ENCODE results near the gene KIF27. TPM values are rescaled to one million over a fixed set of nuclear protein-coding genes. Genes with fewer than 3 reads are reported as not detected.

KIF27 gene
- total and polyA plus RNA-seq, 8 donors, result 0.80 to 5.3 (median 3.1) TPM

DNA sequence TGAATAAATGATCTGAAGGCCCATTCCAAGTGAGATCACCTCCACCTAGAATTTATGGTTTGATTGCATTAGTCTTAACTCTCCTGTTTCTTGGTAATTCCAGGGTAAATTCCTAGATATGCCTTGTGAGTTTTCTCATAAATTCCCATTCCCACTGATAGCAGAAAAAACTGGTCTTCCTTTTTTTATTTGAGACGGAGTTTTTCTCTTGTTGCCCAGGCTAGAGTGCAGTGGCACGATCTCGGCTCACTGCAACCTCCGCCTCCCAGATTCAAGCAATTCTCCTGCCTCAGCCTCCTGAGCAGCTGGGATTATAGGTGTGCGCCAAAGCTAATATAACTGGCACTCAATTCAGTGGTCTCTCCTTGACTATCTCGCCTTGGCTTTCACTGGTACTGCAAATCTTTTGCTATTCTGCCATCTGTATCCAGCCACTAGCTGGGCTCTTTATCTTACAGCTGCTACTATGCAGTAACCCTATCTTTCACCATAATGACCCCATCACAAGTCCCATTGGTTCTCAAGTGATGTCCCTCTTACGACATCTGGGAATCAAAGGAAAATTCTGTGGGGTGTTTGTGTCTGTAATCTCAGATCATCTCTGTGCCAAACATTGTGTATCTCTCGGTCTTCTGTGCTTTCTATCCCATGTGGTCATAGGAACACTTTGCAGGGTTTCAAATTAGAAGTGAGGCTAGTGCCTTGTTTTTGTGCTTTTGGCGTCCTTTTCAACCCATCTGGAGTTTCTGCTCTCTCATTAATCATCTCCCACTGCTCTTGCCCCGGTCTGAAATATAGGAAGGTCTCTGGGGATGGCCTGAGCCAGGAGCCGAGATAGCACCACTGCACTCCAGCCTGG lies 44.3 kb upstream of the KIF27 start:
- DNase-seq (no peak), ATAC-seq (peak in 2 of 4 donors; percentile 20 to 33), FAIRE-seq (no peak)
- H3K36me3 ChIP-seq, result peaks cover 7 to 37% (median 22%) of the 10 kb centered on the region in 3 donors
- H3K4me1 ChIP-seq, result no peaks in the 10 kb centered on the region
- TF ChIP-seq CTCF (IDR thresholded peaks at IDR 0.05), result no peak
- H3K27ac ChIP-seq, result no peak overlapping the region
- 63 to 68% methylated on average over 11 of the region's 11 CpGs for WGBS, 2 donors
- H3K27me3 ChIP-seq, result no peaks in the 10 kb centered on the region
- intact Hi-C loops (cut with DNase I), result no loop called here
- no peak overlapping the region for H3K4me3 ChIP-seq
- no peaks in the 10 kb centered on the region for H3K9me3 ChIP-seq

DNA sequence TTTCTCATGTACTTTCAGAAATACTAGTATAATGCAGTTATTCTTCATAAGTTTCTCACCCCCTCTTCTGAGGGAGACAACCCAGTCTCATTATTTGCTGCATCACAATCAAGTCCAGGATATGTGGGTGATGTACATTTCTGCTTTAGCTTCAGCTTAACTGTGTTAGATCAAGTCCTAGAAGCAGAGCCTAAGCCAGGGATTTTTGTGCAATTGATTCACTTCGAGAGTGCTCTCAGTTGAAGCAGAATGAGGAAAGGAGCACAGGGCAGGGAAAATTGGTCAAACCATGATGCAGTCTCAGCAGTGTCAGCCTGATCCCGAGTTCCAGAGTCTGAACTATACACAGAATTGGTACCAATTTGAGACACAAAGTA lies 43.7 kb upstream of the KIF27 start:
- no peak for FAIRE-seq
- Histone ChIP-seq H3K27me3 (no peaks in the 10 kb centered on the region), H3K4me1 (no peaks in the 10 kb centered on the region), H3K4me3 (no peak overlapping the region), H3K36me3 (peaks cover 3 to 31% (median 15%) of the 10 kb centered on the region in 3 donors), H3K27ac (no peak overlapping the region), H3K9me3 (no peaks in the 10 kb centered on the region)
- intact Hi-C loops (cut with DNase I), result no loop called here
- TF ChIP-seq CTCF (IDR thresholded peaks at IDR 0.05), result no peak
- peak in 2 of 4 donors; percentile 2 to 18 for ATAC-seq
- no peak for DNase-seq
- 38 to 40% methylated on average over 2 of the region's 2 CpGs for WGBS, 2 donors

- TF ChIP-seq CTCF (IDR thresholded peaks at IDR 0.05), result no peak
- WGBS, 2 donors, result 33 to 52% methylated on average over 3 of the region's 3 CpGs
These were observed 40.9 kb upstream of the KIF27 start for GRCh38 chr9:83962165-83962564.

GRCh38 chr9:83960991-83961390 lies 39.8 kb upstream of the KIF27 start:
- Histone ChIP-seq H3K27me3 (no peaks in the 10 kb centered on the region), H3K4me1 (peaks cover 0 to 2% (median under 1%) of the 10 kb centered on the region in 3 donors), H3K9me3 (no peaks in the 10 kb centered on the region), H3K4me3 (no peak overlapping the region), H3K27ac (no peak overlapping the region), H3K36me3 (no peaks in the 10 kb centered on the region)
- no peak for TF ChIP-seq CTCF (IDR thresholded peaks at IDR 0.05)
- no peak for ATAC-seq
- no peak for DNase-seq
- no peak for FAIRE-seq
- 88 to 89% methylated on average over 5 of the region's 5 CpGs for WGBS, 2 donors
- intact Hi-C loops (cut with DNase I), result no loop called here

More at GRCh38 chr9:83962165-83962564, 40.9 kb upstream of the KIF27 start:
- no peaks in the 10 kb centered on the region for H3K4me1 ChIP-seq
- no peaks in the 10 kb centered on the region for H3K9me3 ChIP-seq
- FAIRE-seq (no peak), ATAC-seq (no peak), DNase-seq (no peak)
- peaks cover 0 to 5% (median 3%) of the 10 kb centered on the region in 3 donors for H3K36me3 ChIP-seq
- no peak overlapping the region for H3K4me3 ChIP-seq
- intact Hi-C loops (cut with DNase I), result no loop called here
- H3K27me3 ChIP-seq, result no peaks in the 10 kb centered on the region
- H3K27ac ChIP-seq, result no peak overlapping the region

- Histone ChIP-seq H3K27me3 (no peaks in the 10 kb centered on the region), H3K4me1 (peaks cover 8 to 12% (median 11%) of the 10 kb centered on the region in 3 donors), H3K4me3 (no peak overlapping the region), H3K27ac (no peak overlapping the region), H3K36me3 (no peaks in the 10 kb centered on the region), H3K9me3 (no peaks in the 10 kb centered on the region)
- DNase-seq (no peak), ATAC-seq (no peak), FAIRE-seq (no peak)
- TF ChIP-seq CTCF (IDR thresholded peaks at IDR 0.05), result no peak
- intact Hi-C loops (cut with DNase I), result no loop called here
- WGBS, 2 donors, result 68 to 69% methylated on average over 4 of the region's 4 CpGs
These were observed 37.8 kb upstream of the KIF27 start for GRCh38 chr9:83959061-83959460.
